Erythroblast (primary cell): ENCODE data around the gene APOC4.
"Not testable (repeated sequence)": the region's sequence is repeated elsewhere in the genome, so short reads cannot be mapped to it uniquely, and the experiment has no call there.

Experiments used
- DNase-seq, 2 experiments: peaks; one replicate each; lab custom pipeline; 2025; lab: John Stamatoyannopoulos, UW
- GATA1 ChIP-seq: IDR thresholded peaks from 2 replicates; pipeline ENCODE4 v1.6.1; 2011; ENCODE audit warnings: low read depth, mild to moderate bottlenecking, control low read depth, low read length, moderate library complexity
- POLR2A ChIP-seq: IDR thresholded peaks from 2 replicates; pipeline ENCODE4 v1.6.1; 2011; ENCODE audit warnings: mild to moderate bottlenecking, low read length

The APOC4 gene

DNA sequence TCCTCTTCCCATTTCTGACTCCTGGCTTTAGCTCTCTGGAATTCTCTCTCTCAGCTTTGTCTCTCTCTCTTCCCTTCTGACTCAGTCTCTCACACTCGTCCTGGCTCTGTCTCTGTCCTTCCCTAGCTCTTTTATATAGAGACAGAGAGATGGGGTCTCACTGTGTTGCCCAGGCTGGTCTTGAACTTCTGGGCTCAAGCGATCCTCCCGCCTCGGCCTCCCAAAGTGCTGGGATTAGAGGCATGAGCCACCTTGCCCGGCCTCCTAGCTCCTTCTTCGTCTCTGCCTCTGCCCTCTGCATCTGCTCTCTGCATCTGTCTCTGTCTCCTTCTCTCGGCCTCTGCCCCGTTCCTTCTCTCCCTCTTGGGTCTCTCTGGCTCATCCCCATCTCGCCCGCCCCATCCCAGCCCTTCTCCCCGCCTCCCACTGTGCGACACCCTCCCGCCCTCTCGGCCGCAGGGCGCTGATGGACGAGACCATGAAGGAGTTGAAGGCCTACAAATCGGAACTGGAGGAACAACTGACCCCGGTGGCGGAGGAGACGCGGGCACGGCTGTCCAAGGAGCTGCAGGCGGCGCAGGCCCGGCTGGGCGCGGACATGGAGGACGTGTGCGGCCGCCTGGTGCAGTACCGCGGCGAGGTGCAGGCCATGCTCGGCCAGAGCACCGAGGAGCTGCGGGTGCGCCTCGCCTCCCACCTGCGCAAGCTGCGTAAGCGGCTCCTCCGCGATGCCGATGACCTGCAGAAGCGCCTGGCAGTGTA, 33.8 kb upstream of the APOC4 start:
- no peak for DNase-seq
- no peak for TF ChIP-seq POLR2A
- no peak for TF ChIP-seq GATA1

DNA sequence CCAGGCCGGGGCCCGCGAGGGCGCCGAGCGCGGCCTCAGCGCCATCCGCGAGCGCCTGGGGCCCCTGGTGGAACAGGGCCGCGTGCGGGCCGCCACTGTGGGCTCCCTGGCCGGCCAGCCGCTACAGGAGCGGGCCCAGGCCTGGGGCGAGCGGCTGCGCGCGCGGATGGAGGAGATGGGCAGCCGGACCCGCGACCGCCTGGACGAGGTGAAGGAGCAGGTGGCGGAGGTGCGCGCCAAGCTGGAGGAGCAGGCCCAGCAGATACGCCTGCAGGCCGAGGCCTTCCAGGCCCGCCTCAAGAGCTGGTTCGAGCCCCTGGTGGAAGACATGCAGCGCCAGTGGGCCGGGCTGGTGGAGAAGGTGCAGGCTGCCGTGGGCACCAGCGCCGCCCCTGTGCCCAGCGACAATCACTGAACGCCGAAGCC, 33.2 kb upstream of the APOC4 start:
- TF ChIP-seq POLR2A: no peak
- TF ChIP-seq GATA1: no peak
- no peak for DNase-seq

DNA sequence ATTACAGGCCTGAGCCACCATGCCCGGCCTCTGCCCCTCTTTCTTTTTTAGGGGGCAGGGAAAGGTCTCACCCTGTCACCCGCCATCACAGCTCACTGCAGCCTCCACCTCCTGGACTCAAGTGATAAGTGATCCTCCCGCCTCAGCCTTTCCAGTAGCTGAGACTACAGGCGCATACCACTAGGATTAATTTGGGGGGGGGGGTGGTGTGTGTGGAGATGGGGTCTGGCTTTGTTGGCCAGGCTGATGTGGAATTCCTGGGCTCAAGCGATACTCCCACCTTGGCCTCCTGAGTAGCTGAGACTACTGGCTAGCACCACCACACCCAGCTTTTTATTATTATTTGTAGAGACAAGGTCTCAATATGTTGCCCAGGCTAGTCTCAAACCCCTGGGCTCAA, 32.3 kb upstream of the APOC4 start:
- DNase-seq: peak; percentile 61 to 80
- TF ChIP-seq POLR2A (no peak), GATA1 (no peak)

DNA sequence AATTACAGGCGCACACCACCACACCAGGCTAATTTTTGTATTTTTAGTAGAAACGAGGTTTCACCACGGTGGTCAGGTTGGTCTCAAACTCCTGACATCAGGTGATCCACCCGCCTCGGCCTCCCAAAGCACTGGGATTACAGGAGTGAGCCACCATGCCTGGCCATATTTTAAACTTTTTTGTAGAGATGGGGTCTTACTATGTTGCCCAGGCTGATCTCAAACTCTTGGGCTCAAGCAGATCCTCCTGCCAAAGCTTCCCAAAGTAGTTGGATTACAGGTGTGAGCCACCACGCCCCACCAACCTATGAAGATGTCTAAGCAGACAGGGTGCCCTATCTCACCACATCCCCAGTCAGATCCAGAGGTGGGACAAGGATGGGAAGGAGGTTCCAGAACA, 30.1 kb upstream of the APOC4 start:
- DNase-seq: not testable (repeated sequence)

DNA sequence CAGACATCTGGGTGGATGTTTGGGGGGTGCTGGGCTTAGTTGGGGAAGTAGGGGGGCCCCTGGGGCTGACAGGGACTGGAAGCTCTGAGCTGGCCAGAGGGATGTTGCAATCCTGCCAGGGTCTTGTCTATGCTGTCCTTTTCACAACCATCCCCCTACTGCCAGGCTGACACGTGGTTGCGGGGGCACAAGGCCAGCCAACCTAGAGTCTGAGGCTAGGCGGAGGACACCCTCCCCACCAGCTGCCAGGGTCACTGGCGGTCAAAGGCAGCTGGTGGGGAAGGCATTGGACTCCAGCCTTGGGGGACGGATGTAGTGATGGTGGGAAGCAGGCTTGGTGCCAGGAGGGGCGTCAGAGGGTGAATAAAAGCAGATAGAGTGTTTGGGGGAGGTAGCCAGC, 29.2 kb upstream of the APOC4 start:
- DNase-seq: peak; percentile 56 to 75
- TF ChIP-seq GATA1 (no peak), POLR2A (no peak)

DNA sequence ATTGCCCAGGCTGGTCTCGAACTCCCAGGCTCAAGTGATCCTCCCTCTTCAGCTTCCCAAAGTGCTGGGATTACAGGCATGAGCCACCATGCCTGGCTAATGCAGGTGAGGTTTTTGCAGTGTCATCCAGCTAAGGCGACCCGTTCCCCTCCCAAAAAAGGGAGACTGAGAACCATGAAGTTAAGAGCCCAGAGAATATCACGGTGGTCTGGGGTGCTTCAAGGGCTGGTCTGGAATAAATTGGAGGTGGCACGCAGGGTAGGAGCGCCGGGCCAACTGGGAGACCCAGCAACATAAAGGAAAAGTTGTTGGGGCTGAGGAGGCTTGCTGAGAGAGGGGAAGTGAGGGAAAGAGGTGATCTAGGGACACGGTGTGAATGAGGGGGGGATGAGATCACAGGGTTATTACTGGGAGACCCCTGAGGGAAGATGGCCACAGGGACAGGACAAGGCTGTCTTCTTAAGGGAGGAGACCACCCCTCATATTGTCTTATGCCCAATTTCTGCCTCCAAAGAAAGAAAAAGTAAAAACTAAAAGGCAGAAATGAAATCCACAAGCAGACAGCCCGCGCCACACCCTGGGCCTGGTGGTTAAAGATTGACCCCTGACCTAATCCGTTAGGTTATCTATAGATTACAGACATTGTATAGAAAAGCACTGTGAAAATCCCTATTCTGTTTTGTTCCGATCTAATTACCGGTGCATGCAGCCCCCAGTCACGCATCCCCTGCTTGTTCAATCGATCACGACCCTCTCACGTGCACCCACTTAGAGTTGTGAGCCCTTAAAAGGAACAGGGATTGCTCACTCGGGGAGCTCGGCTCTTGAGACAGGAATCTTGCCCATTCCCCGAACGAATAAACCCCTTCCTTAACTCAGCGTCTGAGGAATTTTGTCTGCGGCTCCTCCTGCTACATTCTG, 28.3 kb upstream of the APOC4 start:
- DNase-seq: peak; percentile 77 to 87

DNA sequence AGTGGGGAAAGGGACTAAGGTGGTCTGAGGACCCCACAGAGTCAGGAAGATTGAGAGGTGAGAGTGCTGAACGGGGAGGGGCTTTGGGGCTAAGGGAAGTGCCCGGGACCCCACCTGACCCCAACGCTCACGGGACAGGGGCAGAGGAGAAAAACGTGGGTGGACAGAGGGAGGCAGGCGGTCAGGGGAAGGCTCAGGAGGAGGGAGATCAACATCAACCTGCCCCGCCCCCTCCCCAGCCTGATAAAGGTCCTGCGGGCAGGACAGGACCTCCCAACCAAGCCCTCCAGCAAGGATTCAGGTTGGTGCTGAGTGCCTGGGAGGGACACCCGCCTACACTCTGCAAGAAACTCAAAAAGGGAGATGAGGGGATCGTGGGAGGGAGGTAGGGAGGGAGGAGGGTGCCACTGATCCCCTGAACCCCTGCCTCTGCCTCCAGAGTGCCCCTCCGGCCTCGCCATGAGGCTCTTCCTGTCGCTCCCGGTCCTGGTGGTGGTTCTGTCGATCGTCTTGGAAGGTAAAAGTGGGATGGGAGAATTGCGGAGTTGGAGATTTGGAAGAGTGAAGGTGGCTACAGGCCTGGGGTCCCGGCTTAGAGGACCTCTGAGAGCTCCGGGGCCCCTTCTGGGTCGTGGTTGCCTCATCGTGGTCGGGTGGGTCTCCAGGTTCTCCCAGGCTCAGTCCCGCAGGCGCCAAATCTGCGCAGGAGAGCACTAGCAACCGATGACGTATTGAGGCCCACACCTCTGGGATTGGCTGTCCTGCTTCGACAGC, 27.4 kb upstream of the APOC4 start, which contains the start of gene APOC1:
Gene APOC1, plus strand, starts transcription at position 176 of the 774 bp plus-strand sequence. Its CDS starts 284 bp downstream, at position 460.
- DNase-seq: peak; percentile 85 to 90

DNA sequence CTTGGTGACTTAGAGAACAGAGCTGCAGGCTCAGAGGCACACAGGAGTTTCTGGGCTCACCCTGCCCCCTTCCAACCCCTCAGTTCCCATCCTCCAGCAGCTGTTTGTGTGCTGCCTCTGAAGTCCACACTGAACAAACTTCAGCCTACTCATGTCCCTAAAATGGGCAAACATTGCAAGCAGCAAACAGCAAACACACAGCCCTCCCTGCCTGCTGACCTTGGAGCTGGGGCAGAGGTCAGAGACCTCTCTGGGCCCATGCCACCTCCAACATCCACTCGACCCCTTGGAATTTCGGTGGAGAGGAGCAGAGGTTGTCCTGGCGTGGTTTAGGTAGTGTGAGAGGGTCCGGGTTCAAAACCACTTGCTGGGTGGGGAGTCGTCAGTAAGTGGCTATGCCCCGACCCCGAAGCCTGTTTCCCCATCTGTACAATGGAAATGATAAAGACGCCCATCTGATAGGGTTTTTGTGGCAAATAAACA, 17.8 kb upstream of the APOC4 start:
- TF ChIP-seq GATA1 (no peak), POLR2A (no peak)
- DNase-seq: no peak

DNA sequence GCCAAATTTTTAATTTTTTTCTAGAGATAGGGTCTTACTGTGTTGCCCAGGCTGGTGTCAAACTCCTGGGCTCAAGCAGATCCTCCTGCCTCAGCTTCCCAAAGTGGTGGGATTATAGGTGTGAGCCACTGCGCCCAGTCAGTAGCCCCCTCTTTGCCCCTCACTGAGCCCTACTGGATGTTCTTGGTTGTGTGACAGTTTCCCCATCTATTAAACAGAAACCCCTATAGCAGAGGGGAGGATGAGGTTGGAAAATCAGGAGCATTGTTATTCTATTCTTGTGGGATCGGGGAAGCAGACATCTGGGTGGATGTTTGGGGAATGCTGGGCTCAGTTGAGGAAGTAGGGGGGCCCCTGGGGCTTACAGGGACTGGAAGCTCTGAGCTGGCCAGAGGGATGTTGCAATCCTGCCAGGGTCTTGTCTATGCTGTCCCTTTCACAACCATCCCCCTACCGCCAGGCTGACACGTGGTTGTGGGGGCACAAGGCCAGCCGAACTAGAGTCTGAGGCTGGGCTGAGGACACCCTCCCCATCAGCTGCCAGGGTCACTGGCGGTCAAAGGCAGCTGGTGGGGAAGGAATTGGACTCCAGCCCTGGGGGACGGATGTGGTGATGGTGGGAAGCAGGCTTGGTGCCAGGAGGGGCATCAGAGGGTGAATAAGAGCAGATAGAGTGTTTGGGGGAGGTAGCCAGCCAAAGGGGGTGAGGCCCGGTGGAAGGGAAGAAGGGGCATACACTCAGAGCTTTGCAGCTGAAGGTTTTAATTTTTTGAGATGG, 16.7 kb upstream of the APOC4 start:
- DNase-seq: no peak
- TF ChIP-seq POLR2A (no peak), GATA1 (no peak)

DNA sequence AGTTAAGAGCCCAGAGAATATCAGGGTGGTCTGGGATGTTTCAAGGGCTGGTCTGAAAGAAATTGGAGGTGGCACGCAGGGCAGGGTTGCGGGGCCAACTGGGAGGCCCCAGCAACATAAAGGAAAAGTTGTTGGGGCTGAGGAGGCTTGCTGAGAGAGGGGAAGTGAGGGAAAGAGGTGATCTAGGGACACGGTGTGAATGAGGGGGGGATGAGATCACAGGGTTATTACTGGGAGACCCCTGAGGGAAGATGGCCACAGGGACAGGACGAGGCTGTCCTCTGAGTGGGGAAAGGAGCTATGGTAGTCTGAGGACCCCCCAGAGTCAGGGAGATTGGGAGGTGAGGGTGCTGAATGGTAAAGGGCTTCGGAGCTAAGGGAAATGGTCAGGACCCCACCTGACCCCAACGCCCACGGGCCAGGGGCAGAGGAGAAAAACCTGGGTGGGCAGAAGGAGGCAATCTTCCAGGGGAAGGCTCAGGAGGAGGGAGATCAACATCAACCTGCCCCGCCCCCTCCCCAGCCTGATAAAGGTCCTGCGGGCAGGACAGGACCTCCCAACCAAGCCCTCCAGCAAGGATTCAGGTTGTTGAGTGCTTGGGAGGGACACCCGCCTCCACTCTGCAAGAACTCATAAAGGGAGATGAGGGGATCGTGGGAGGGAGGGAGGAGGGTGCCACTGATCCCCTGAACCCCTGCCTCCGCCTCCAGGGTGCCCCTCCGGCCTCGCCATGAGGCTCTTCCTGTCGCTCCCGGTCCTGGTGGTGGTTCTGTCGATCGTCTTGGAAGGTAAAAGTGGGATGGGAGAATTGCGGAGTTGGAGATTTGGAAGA, 15.6 kb upstream of the APOC4 start:
- not testable (repeated sequence) for DNase-seq

DNA sequence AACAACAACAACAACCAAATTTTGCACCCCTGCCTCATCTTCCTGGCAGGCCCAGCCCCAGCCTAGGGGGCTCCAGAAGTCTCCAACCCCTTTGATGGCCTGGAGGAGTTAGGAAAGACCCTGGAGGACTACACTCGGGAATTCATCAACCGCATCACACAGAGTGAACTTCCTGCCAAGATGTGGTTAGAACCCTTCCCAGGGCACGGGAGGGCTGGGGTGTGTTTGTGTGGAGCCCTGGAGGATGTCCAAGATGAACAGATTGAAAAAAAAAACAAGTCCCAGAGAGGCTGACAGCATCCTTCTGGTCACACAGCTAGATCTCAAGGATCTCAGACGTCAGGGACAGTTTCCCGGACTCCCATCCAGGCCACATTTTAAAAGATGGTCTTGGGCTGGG, 14.3 kb upstream of the APOC4 start:
- DNase-seq: no peak
- TF ChIP-seq GATA1: no peak

DNA sequence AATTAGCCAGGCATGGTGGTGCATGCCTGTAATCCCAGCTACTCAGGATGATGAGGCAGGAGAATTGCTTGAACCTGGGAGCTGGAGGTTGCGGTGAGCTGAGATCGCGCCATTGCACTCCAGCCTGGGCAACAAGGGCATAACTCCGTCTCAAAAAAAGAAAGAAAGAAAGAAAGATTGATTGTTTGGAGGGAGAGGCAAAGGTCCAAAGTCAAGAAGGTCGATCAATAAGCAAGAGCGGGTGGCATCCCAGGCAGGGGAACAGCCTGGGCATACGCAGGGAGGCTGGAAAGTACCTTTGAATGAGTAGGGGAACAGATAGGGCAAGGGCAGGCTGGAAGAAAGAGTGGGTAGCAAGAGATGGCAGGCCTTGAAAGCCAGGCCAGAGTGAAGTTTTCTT, 11.9 kb upstream of the APOC4 start:
- TF ChIP-seq GATA1 (no peak), POLR2A (no peak)
- DNase-seq: no peak
